ENCODE results near the gene MCTP1. TPM values are rescaled to one million over a fixed set of nuclear protein-coding genes. Genes with fewer than 3 reads are reported as not detected.

MCTP1 gene
- total and polyA plus RNA-seq, 2 of the 8 experiments (the other 6 are each of a cell fraction or from before 2014, with no cell fraction given) = 0.56 to 3.4 TPM

DNA sequence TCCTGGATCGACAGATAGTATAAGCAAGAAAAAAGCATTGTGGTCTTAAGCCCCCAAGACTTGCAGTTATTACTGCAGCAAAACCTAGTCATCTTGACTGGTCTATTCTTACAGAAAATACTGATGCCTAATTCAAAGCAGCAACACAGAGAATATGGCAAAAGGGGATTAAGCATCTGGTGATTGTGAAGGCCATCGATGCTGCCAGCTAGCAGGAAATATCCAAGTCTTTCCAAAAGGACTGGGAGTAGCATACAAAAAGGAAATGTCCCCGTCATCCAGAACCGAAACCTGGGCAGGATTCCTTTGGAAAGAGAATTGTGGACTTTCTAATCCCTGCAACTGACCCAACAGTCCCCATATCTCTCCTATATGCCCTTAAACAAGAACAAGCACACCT lies 534.2 kb downstream of the MCTP1 start:
- H3K4me2 ChIP-seq (ENCODE audit: insufficient read depth in 1 of 2, low read depth in 2 of 2, low read length in 2 of 2) = no peak overlapping the region
- H4K91ac ChIP-seq (replicated peaks; ENCODE audit: insufficient read length, low read length) = no peak overlapping the region
- CTCF ChIA-PET (ENCODE audit: partially characterized antibody) = interaction anchor here (4.4 kb wide), 1 partner anchor 13 kb away, joined by 17 read pairs; no protein-coding TSS in a partner anchor
- H4K8ac ChIP-seq (ENCODE audit: extremely low read depth, insufficient read depth, low read length) = no peak overlapping the region
- no peak for TF ChIP-seq TEAD4 (IDR thresholded peaks at IDR 0.05; ENCODE audit: low read depth, low read length)
- no peak for TF ChIP-seq CHD2 (IDR thresholded peaks at IDR 0.05; ENCODE audit: low read length)
- TF ChIP-seq POLR2AphosphoS5 (IDR thresholded peaks at IDR 0.05; ENCODE audit: low read depth, low read length) = no peak
- TF ChIP-seq RBBP5 (IDR thresholded peaks at IDR 0.05; ENCODE audit: borderline replicate concordance, low read depth, low read length) = no peak
- TF ChIP-seq KDM4A (IDR thresholded peaks at IDR 0.05; ENCODE audit: low read depth, low read length, severe bottlenecking) = no peak
- TF ChIP-seq RAD21 (IDR thresholded peaks at IDR 0.05 in 1 of 2, conservative IDR thresholded peaks at IDR 0.05 in 1 of 2; ENCODE audit: low read depth in 2 of 2, low read length in 2 of 2) = no peak
- no peak for TF ChIP-seq EZH2 (IDR thresholded peaks at IDR 0.05; ENCODE audit: low read depth, low read length, severe bottlenecking)
- TF ChIP-seq CEBPB (IDR thresholded peaks at IDR 0.05; ENCODE audit: low read depth, low read length) = no peak
- TF ChIP-seq EGR1 (IDR thresholded peaks at IDR 0.05; ENCODE audit: borderline replicate concordance, low read depth, low read length) = no peak
- H3K9me3 ChIP-seq (ENCODE audit: insufficient read depth in 2 of 2, low read depth in 1 of 2, low read length in 1 of 2) = no peaks in the 10 kb centered on the region
- no peak overlapping the region for H3K4ac ChIP-seq (replicated peaks; ENCODE audit: insufficient read length, low read depth, low read length)
- no peak for FAIRE-seq
- no peaks in the 10 kb centered on the region for H3K27me3 ChIP-seq (replicated peaks in 1 of 4; ENCODE audit: control insufficient read depth in 3 of 4, extremely low read depth in 1 of 4, insufficient read depth in 3 of 4, low read length in 3 of 4)
- H3K9ac ChIP-seq (replicated peaks in 1 of 4; ENCODE audit: extremely low read depth in 1 of 4, low read depth in 3 of 4, low read length in 3 of 4) = no peak overlapping the region
- no peak overlapping the region for H3K4me3 ChIP-seq (ENCODE audit: extremely low read depth in 1 of 4, insufficient read depth in 2 of 4, low read depth in 3 of 4, low read length in 4 of 4)
- H4K5ac ChIP-seq (ENCODE audit: insufficient read length, low read depth, low read length) = no peak overlapping the region
- no peak overlapping the region for H3K27ac ChIP-seq (ENCODE audit: low read depth, low read length)
- 0 out of 2 replicates have a peak overlapping the region, but pooled peaks have one; percentile 10 for H2BK20ac ChIP-seq (ENCODE audit: low read length)
- H4K20me1 ChIP-seq (replicated peaks in 1 of 2; ENCODE audit: control insufficient read depth in 1 of 2, insufficient read depth in 2 of 2, low read length in 2 of 2) = no peaks in the 10 kb centered on the region
- H3K36me3 ChIP-seq (ENCODE audit: control insufficient read depth in 2 of 4, insufficient read depth in 4 of 4, low read length in 3 of 4) = no peaks in the 10 kb centered on the region
- H2BK5ac ChIP-seq (ENCODE audit: low read depth, low read length) = no peak overlapping the region
- POLR2A ChIA-PET (ENCODE audit: partially characterized antibody) = no interaction called here
- no peak overlapping the region for H3K14ac ChIP-seq (ENCODE audit: insufficient read length)
- H2AK5ac ChIP-seq (ENCODE audit: low read depth, low read length) = no peak overlapping the region
- H3K18ac ChIP-seq (ENCODE audit: extremely low read depth, low read length) = no peak overlapping the region
- H2AFZ ChIP-seq (ENCODE audit: low read length) = no peak overlapping the region
- peaks cover 0 to 3% (median 0%) of the 10 kb centered on the region in 4 experiments; a peak in 1 of 7 replicates for H3K4me1 ChIP-seq (replicated peaks in 1 of 4; ENCODE audit: control insufficient read depth in 3 of 4, insufficient read depth in 4 of 4, low read length in 3 of 4)
- no peak overlapping the region for H2BK120ac ChIP-seq (replicated peaks; ENCODE audit: low read depth, low read length)
- H2BK12ac ChIP-seq (ENCODE audit: low read depth, low read length) = no peak overlapping the region
- no peak for DNase-seq (ENCODE audit: low read depth in 1 of 2, low spot score in 2 of 2)
- WGBS, 2 experiments (ENCODE audit: extremely low coverage in 1 of 2, insufficient coverage in 1 of 2, insufficient read length in 1 of 2, insufficient replicate concordance in 2 of 2, low coverage in 1 of 2, low lambda C conversion rate in 2 of 2, missing lambda C conversion rate in 1 of 2) = 98% methylated on average over 4 of the region's 4 CpGs; no CpG with 5 or more reads in 1 of the 2 experiments
- H3K23me2 ChIP-seq (ENCODE audit: low read depth, low read length) = no peaks in the 10 kb centered on the region
- H3K23ac ChIP-seq (ENCODE audit: insufficient read length) = no peak overlapping the region
- no peaks in the 10 kb centered on the region for H3K79me2 ChIP-seq (ENCODE audit: control insufficient read depth in 1 of 2, insufficient read depth in 2 of 2, low read length in 2 of 2)
- H3K79me1 ChIP-seq (ENCODE audit: low read depth, low read length) = no peaks in the 10 kb centered on the region
- H2BK15ac ChIP-seq (ENCODE audit: low read length) = no peak overlapping the region
- H3K56ac ChIP-seq (replicated peaks; ENCODE audit: insufficient read length, low read depth, low read length) = no peak overlapping the region

Data from H1 (cell line).